CD14-positive monocyte (primary cell): Measurements from ENCODE around the gene OCSTAMP. TPM values are rescaled to one million over a fixed set of nuclear protein-coding genes. Genes with fewer than 3 reads are reported as not detected.

Source experiments
- DNase-seq, 3 donors: peaks; one replicate each; pipeline ENCODE4 v3.0.0-alpha.2; 2011 to 2022
- H2AFZ ChIP-seq: 2 replicates; pipeline ENCODE4 v1.6.0; 2012; ENCODE audit warnings: mild to moderate bottlenecking, low read depth, low read length, inconsistent platforms; ENCODE audit not compliant: insufficient read depth, poor library complexity, severe bottlenecking
- H3K27ac ChIP-seq, 2 donors: 1 replicate in 1 of 2; 2 replicates in 1 of 2; pipeline ENCODE4 v1.5.1; 2012 to 2013; ENCODE audit warnings: low read length in 2 of 2, control low read depth in 1 of 2, inconsistent platforms in 1 of 2, low read depth in 1 of 2, mild to moderate bottlenecking in 1 of 2
- H3K27me3 ChIP-seq, 2 donors: one replicate each; pipeline versions ENCODE4 v1.6.0 to v1.6.1; 2011 to 2013; ENCODE audit warnings: low read length in 2 of 2; ENCODE audit not compliant: control insufficient read depth in 2 of 2, insufficient read depth in 2 of 2
- H3K36me3 ChIP-seq, 2 donors: replicated peaks in 1 of 2; 1 replicate in 1 of 2; 2 replicates in 1 of 2; pipeline versions ENCODE4 v1.5.1 to v1.6.1; 2012 to 2013; ENCODE audit warnings: low read length in 2 of 2, control low read depth in 1 of 2, inconsistent platforms in 1 of 2, mild to moderate bottlenecking in 1 of 2; ENCODE audit not compliant: insufficient read depth in 2 of 2, control insufficient read depth in 1 of 2
- H3K4me1 ChIP-seq, 2 donors: 1 replicate in 1 of 2; 2 replicates in 1 of 2; pipeline versions ENCODE4 v1.5.1 to v1.6.1; 2012 to 2013; ENCODE audit warnings: low read length in 2 of 2, control low read depth in 1 of 2, inconsistent platforms in 1 of 2, mild to moderate bottlenecking in 1 of 2, moderate library complexity in 1 of 2; ENCODE audit not compliant: insufficient read depth in 2 of 2, control insufficient read depth in 1 of 2
- H3K4me2 ChIP-seq: replicated peaks from 2 replicates; pipeline ENCODE3; 2012; ENCODE audit warnings: low read length, moderate library complexity, mild to moderate bottlenecking; ENCODE audit not compliant: poor library complexity, severe bottlenecking; ENCODE audit errors: extremely low read depth
- H3K4me3 ChIP-seq, 3 experiments: fragments of 200-600 bp in 1 of 3; sonication (generic) in 1 of 3; replicated peaks in 1 of 3; 1 replicate in 2 of 3; 2 replicates in 1 of 3; pipeline ENCODE4 v1.5.1; 2011 to 2013; ENCODE audit warnings: low read length in 3 of 3, mild to moderate bottlenecking in 3 of 3, control low read depth in 2 of 3, low read depth in 2 of 3, inconsistent platforms in 1 of 3, moderate library complexity in 1 of 3
- H3K79me2 ChIP-seq: 2 replicates; pipeline ENCODE4 v1.6.0; 2012; ENCODE audit warnings: mild to moderate bottlenecking, control low read depth, inconsistent platforms, low read length, moderate library complexity; ENCODE audit not compliant: insufficient read depth
- H3K9ac ChIP-seq: 2 replicates; pipeline ENCODE4 v1.6.0; 2017; ENCODE audit warnings: low read length, mild to moderate bottlenecking; ENCODE audit not compliant: insufficient read depth, poor library complexity, severe bottlenecking
- H3K9me3 ChIP-seq, 2 donors: replicated peaks in 1 of 2; 1 replicate in 1 of 2; 2 replicates in 1 of 2; pipeline versions ENCODE4 v1.5.1 to v1.6.1; 2012 to 2013; ENCODE audit warnings: low read length in 2 of 2, control low read depth in 1 of 2; ENCODE audit not compliant: control insufficient read depth in 1 of 2, insufficient read depth in 1 of 2
- H4K20me1 ChIP-seq: 2 replicates; pipeline ENCODE4 v1.6.0; 2012; ENCODE audit warnings: mild to moderate bottlenecking, low read length, control low read depth, moderate library complexity; ENCODE audit not compliant: insufficient read depth
- H3K27ac Mint-ChIP-seq, 7 donors: one replicate each; pipeline ENCODE4 v1.8.0; 2020; ENCODE audit warnings: mild to moderate bottlenecking in 7 of 7, mixed read lengths in 7 of 7, moderate library complexity in 6 of 7, inconsistent platforms in 2 of 7
- H3K27me3 Mint-ChIP-seq, 3 donors: one replicate each; pipeline ENCODE4 v1.8.0; 2021 to 2022; ENCODE audit warnings: low read depth in 3 of 3, mild to moderate bottlenecking in 3 of 3, mixed read lengths in 3 of 3, moderate library complexity in 3 of 3, inconsistent platforms in 1 of 3
- H3K36me3 Mint-ChIP-seq, 2 donors: one replicate each; pipeline ENCODE4 v1.8.0; 2020; ENCODE audit warnings: mixed read lengths in 2 of 2, inconsistent platforms in 1 of 2, mild to moderate bottlenecking in 1 of 2
- H3K4me1 Mint-ChIP-seq: one replicate; pipeline ENCODE4 v1.8.0; 2020; ENCODE audit warnings: mild to moderate bottlenecking, mixed read lengths
- H3K4me3 Mint-ChIP-seq, 2 donors: one replicate each; pipeline ENCODE4 v1.8.0; 2020; ENCODE audit warnings: mild to moderate bottlenecking in 2 of 2, mixed read lengths in 2 of 2, moderate library complexity in 1 of 2
- H3K9me3 Mint-ChIP-seq, 7 donors: one replicate each; pipeline ENCODE4 v1.8.0; 2020 to 2022; ENCODE audit warnings: mixed read lengths in 7 of 7, mild to moderate bottlenecking in 6 of 7, moderate library complexity in 6 of 7, inconsistent platforms in 2 of 7
- CTCF ChIP-seq: fragments of 200-600 bp; IDR thresholded peaks from one replicate; pipeline ENCODE4 v1.8.0; 2022; ENCODE audit warnings: antibody characterized with exemption, mild to moderate bottlenecking
- WGBS: methylation state at CpG from one replicate; pipeline ENCODE4 v1.1.5; 2013; ENCODE audit warnings: missing lambda C conversion rate; ENCODE audit not compliant: insufficient coverage; 5-methylcytosine and 5-hydroxymethylcytosine counted together
- intact Hi-C, 2 donors: fragments of 100-400 bp; cut with micrococcal nuclease; formaldehyde crosslinking; loops; one replicate each; pipeline versions ENCODE4 v1.15.0 to v1.15.1; 2023
- polyA plus RNA-seq, 3 donors: library from polyadenylated mRNA; depleted of rRNA in 1 of 3; unstranded in 2 of 3; stranded (reverse) in 1 of 3; fragments of 300-500 nt in 2 of 3; fragments of >200 nt in 1 of 3; fragmentation: Illumina TruSeq in 2 of 3; gene quantifications; 1 replicate in 2 of 3; 2 replicates in 1 of 3; pipeline ENCODE4 v1.2.3, GENCODE V29; 2012 to 2021

OCSTAMP gene
- polyA plus RNA-seq, 3 donors = not detected

- Histone ChIP-seq H3K4me1 (peaks cover 31 to 34% of the 10 kb centered on the region in 2 donors), H3K4me3 (no peak overlapping the region), H3K79me2 (no peaks in the 10 kb centered on the region), H2AFZ (no peak overlapping the region), H3K9me3 (no peaks in the 10 kb centered on the region), H3K27me3 (peaks cover 11 to 38% of the 10 kb centered on the region in 2 donors), H3K9ac (no peak overlapping the region), H3K4me2 (no peak overlapping the region), H3K36me3 (no peaks in the 10 kb centered on the region), H4K20me1 (no peaks in the 10 kb centered on the region), H3K27ac (no peak overlapping the region)
- Mint-ChIP-seq H3K9me3 (peaks cover 0 to 4% (median 0%) of the 10 kb centered on the region in 7 donors), H3K36me3 (no peaks in the 10 kb centered on the region), H3K27ac (no peak overlapping the region), H3K4me1 (peaks cover 30% of the 10 kb centered on the region), H3K4me3 (no peak overlapping the region), H3K27me3 (peaks cover 17 to 26% (median 24%) of the 10 kb centered on the region in 3 donors)
- WGBS = 25% methylated on average over 3 of the region's 6 CpGs
- no peak for TF ChIP-seq CTCF
- intact Hi-C loops = loop anchor here in 1 of 2 donors (5.0 kb wide), 1 partner anchor 85 kb away; no protein-coding TSS in a partner anchor
- DNase-seq = no peak
Observed at GRCh38 chr20:46546936-46547335, 3.5 kb downstream of the OCSTAMP start.

GRCh38 chr20:46546298-46546697 is 4.2 kb downstream of the OCSTAMP start:
- Histone ChIP-seq H3K79me2 (no peaks in the 10 kb centered on the region), H3K4me2 (no peak overlapping the region), H2AFZ (no peak overlapping the region), H3K36me3 (no peaks in the 10 kb centered on the region), H3K9ac (no peak overlapping the region), H3K9me3 (no peaks in the 10 kb centered on the region), H4K20me1 (no peaks in the 10 kb centered on the region), H3K4me1 (peaks cover 29 to 30% of the 10 kb centered on the region in 2 donors), H3K4me3 (no peak overlapping the region), H3K27ac (no peak overlapping the region), H3K27me3 (peaks cover 13 to 40% of the 10 kb centered on the region in 2 donors)
- Mint-ChIP-seq H3K27ac (no peak overlapping the region), H3K4me3 (no peak overlapping the region), H3K4me1 (peaks cover 27% of the 10 kb centered on the region), H3K27me3 (peaks cover 23 to 31% (median 30%) of the 10 kb centered on the region in 3 donors), H3K36me3 (no peaks in the 10 kb centered on the region), H3K9me3 (peaks cover 0 to 4% (median 0%) of the 10 kb centered on the region in 7 donors)
- DNase-seq = no peak
- intact Hi-C loops = loop anchor here in 1 of 2 donors (5.0 kb wide), 1 partner anchor 86 kb away; no protein-coding TSS in a partner anchor
- TF ChIP-seq CTCF = no peak
- 100% methylated on average over 3 of the region's 3 CpGs for WGBS
